GM23338 (cell line): ENCODE measurements around the gene DOCK10. TPM values are rescaled to one million over a fixed set of nuclear protein-coding genes. Genes with fewer than 3 reads are reported as not detected.

Experiments used
- ATAC-seq: fragments of 200-7000 bp; cut with Tn5 transposase; 3 replicates; pipeline ENCODE4 v1.9.1; 2020
- DNase-seq: peaks from one replicate; pipeline ENCODE4 v3.0.0-alpha.2; 2015; ENCODE audit warnings: low spot score
- H2AFZ ChIP-seq: fragments of 200-600 bp; sonication (generic); 2 replicates; pipeline ENCODE4 v1.8.0; 2016; ENCODE audit warnings: antibody characterized with exemption, mild to moderate bottlenecking, moderate library complexity
- H3F3A ChIP-seq: fragments of 200-600 bp; sonication (generic); replicated peaks from 2 replicates; pipeline ENCODE4 v1.8.0; 2017; ENCODE audit warnings: antibody characterized with exemption, mixed run types, low read depth
- H3K27ac ChIP-seq: fragments of 200-600 bp; sonication (generic); 2 replicates; pipeline ENCODE4 v1.6.1; 2016; ENCODE audit warnings: low read depth
- H3K27me3 ChIP-seq: fragments of 200-600 bp; sonication (generic); 2 replicates; pipeline ENCODE4 v1.8.0; 2016; ENCODE audit warnings: mild to moderate bottlenecking, mixed run types, moderate library complexity; ENCODE audit not compliant: insufficient read depth
- H3K36me3 ChIP-seq: fragments of 200-600 bp; sonication (generic); 2 replicates; pipeline ENCODE4 v1.8.0; 2016; ENCODE audit warnings: mild to moderate bottlenecking; ENCODE audit not compliant: insufficient read depth
- H3K4me1 ChIP-seq: fragments of 200-600 bp; sonication (generic); 2 replicates; pipeline ENCODE4 v1.8.0; 2016; ENCODE audit warnings: mild to moderate bottlenecking, moderate library complexity; ENCODE audit not compliant: insufficient read depth
- H3K4me2 ChIP-seq: fragments of 200-600 bp; sonication (generic); 2 replicates; pipeline ENCODE4 v1.7.1; 2017; ENCODE audit warnings: mixed run types
- H3K4me3 ChIP-seq: fragments of 200-600 bp; sonication (generic); 2 replicates; pipeline ENCODE4 v1.6.1; 2016; ENCODE audit warnings: mixed run types
- H3K79me2 ChIP-seq: fragments of 200-600 bp; sonication (generic); replicated peaks from 2 replicates; pipeline ENCODE4 v1.8.0; 2017; ENCODE audit warnings: mild to moderate bottlenecking; ENCODE audit not compliant: insufficient read depth
- H3K9me2 ChIP-seq: fragments of 200-600 bp; sonication (generic); 2 replicates; pipeline ENCODE4 v1.8.0; 2017; ENCODE audit not compliant: insufficient read depth
- H4K20me1 ChIP-seq: fragments of 200-600 bp; sonication (generic); replicated peaks from 2 replicates; pipeline ENCODE4 v1.8.0; 2017; ENCODE audit warnings: mild to moderate bottlenecking; ENCODE audit not compliant: insufficient read depth
- H3K27ac Mint-ChIP-seq: 2 replicates; pipeline ENCODE4 v1.8.0; 2020; ENCODE audit warnings: inconsistent platforms, mild to moderate bottlenecking, moderate library complexity, mixed read lengths
- H3K27me3 Mint-ChIP-seq: 3 replicates; pipeline ENCODE4 v1.8.0; 2022; ENCODE audit warnings: low read depth, mild to moderate bottlenecking, moderate library complexity, mixed read lengths, inconsistent platforms; ENCODE audit not compliant: insufficient read depth, poor library complexity
- H3K36me3 Mint-ChIP-seq: 3 replicates; pipeline ENCODE4 v1.8.0; 2021; ENCODE audit warnings: low read depth, mild to moderate bottlenecking, inconsistent platforms, moderate library complexity, mixed read lengths
- H3K4me1 Mint-ChIP-seq: 3 replicates; pipeline ENCODE4 v1.8.0; 2020; ENCODE audit warnings: mild to moderate bottlenecking, inconsistent platforms, mixed read lengths
- H3K4me3 Mint-ChIP-seq: 3 replicates; pipeline ENCODE4 v1.8.0; 2021; ENCODE audit warnings: moderate library complexity, mild to moderate bottlenecking, inconsistent platforms, mixed read lengths
- H3K9me3 Mint-ChIP-seq: 3 replicates; pipeline ENCODE4 v1.8.0; 2020; ENCODE audit warnings: moderate library complexity, mild to moderate bottlenecking, inconsistent platforms, mixed read lengths
- CREB1 ChIP-seq: fragments of 250-450 bp; sonication (Bioruptor Pico); IDR thresholded peaks from 2 replicates; pipeline ENCODE4 v1.5.0; 2020; ENCODE audit warnings: low read depth, mild to moderate bottlenecking, moderate library complexity
- CTCF ChIP-seq, 2 experiments: fragments of 200-600 bp in 1 of 2; sonication (generic) in 1 of 2; conservative IDR thresholded peaks; 2 replicates each; pipeline versions ENCODE4 v1.5.1 to v1.6.1; 2016 to 2017; ENCODE audit warnings: antibody characterized with exemption in 2 of 2, low read depth in 2 of 2, mild to moderate bottlenecking in 2 of 2, moderate library complexity in 1 of 2
- ETS1 ChIP-seq: IDR thresholded peaks from 2 replicates; pipeline ENCODE4 v1.6.1; 2016; ENCODE audit warnings: antibody characterized with exemption
- EZH2phosphoT487 ChIP-seq: fragments of 200-600 bp; sonication (generic); IDR thresholded peaks from one replicate; pipeline ENCODE4 v1.8.1; 2018; ENCODE audit warnings: antibody characterized with exemption; ENCODE audit not compliant: unreplicated experiment
- JUNB ChIP-seq: IDR thresholded peaks from one replicate; pipeline ENCODE4 v1.6.1; 2016; ENCODE audit warnings: antibody characterized with exemption; ENCODE audit not compliant: unreplicated experiment
- POLR2AphosphoS5 ChIP-seq: IDR thresholded peaks from 2 replicates; pipeline ENCODE4 v1.6.1; 2016; ENCODE audit warnings: antibody characterized with exemption, low read depth
- REST ChIP-seq: IDR thresholded peaks from one replicate; pipeline ENCODE4 v1.6.1; 2018; ENCODE audit warnings: antibody characterized with exemption; ENCODE audit not compliant: unreplicated experiment
- STAT1 ChIP-seq: IDR thresholded peaks from one replicate; pipeline ENCODE4 v1.6.1; 2016; ENCODE audit warnings: antibody characterized with exemption; ENCODE audit not compliant: unreplicated experiment
- ZNF331 ChIP-seq: fragments of 250-450 bp; sonication (Bioruptor Pico); IDR thresholded peaks from 2 replicates; pipeline ENCODE4 v1.5.0; 2020; ENCODE audit warnings: low read depth, mild to moderate bottlenecking, moderate library complexity
- ZNF462 ChIP-seq: fragments of 250-450 bp; sonication (Bioruptor Pico); IDR thresholded peaks from 2 replicates; pipeline ENCODE4 v1.5.0; 2020; ENCODE audit warnings: mild to moderate bottlenecking, moderate library complexity
- polyA plus RNA-seq: library from polyadenylated mRNA; unstranded; fragments of >200 nt; fragmentation: Nextera tagmentation; extraction: Ambion mirVana; gene quantifications from 2 replicates; pipeline ENCODE4 v1.2.1, GENCODE V29; 2016
- total RNA-seq: library from RNA; depleted of rRNA; stranded (reverse); fragments of >200 nt; shearing (Covaris generic); gene quantifications from 2 replicates; pipeline ENCODE4 v1.2.3, GENCODE V29; 2014

DOCK10 gene
- total and polyA plus RNA-seq, 2 experiments from 2014 or later: 1.0 to 1.7 TPM

GRCh38 chr2:224870341-224870740 is 171.9 kb downstream of the DOCK10 start (continued):
- TF ChIP-seq ZNF462 (CRISPR knock-in tag) (no peak), JUNB (no peak), CTCF (conservative IDR thresholded peaks at IDR 0.05; ENCODE audit: low read depth in 2 of 2) (no peak)

- Histone ChIP-seq H3K4me1 (no peaks in the 10 kb centered on the region), H4K20me1 (no peaks in the 10 kb centered on the region), H3K27me3 (no peaks in the 10 kb centered on the region), H3K4me3 (no peak overlapping the region), H3K9me2 (peaks cover 6% of the 10 kb centered on the region; the same call in 1 of the 2 replicates), H3K79me2 (no peaks in the 10 kb centered on the region), H3K4me2 (no peak overlapping the region), H2AFZ (no peak overlapping the region), H3K27ac (no peak overlapping the region), H3K36me3 (no peaks in the 10 kb centered on the region), H3F3A (no peaks in the 10 kb centered on the region)
- H3K4me1 Mint-ChIP-seq: no peaks in the 10 kb centered on the region
- H3K9me3 Mint-ChIP-seq: no peaks in the 10 kb centered on the region
- H3K27me3 Mint-ChIP-seq: no peaks in the 10 kb centered on the region
- DNase-seq (no peak), ATAC-seq (no peak)
- no peaks in the 10 kb centered on the region for H3K36me3 Mint-ChIP-seq
- no peak overlapping the region for H3K27ac Mint-ChIP-seq
- H3K4me3 Mint-ChIP-seq: no peak overlapping the region
- no peak for TF ChIP-seq STAT1
- no peak for TF ChIP-seq ZNF331
- no peak for TF ChIP-seq EZH2phosphoT487
- TF ChIP-seq CREB1 (CRISPR knock-in tag): no peak
- no peak for TF ChIP-seq ETS1
- TF ChIP-seq POLR2AphosphoS5: no peak
- TF ChIP-seq REST: no peak
Observed at GRCh38 chr2:224869601-224870233, 172.6 kb downstream of the DOCK10 start.
